Mucosa of stomach (tissue), 1 donor: ENCODE results near the gene PXDC1.
"Not testable (repeated sequence)": the region's sequence is repeated elsewhere in the genome, so short reads cannot be mapped to it uniquely, and the experiment has no call there.

ENCODE experiments used
- H3K27me3 ChIP-seq: one replicate; pipeline ENCODE4 v1.7.0; 2013; ENCODE audit warnings: mild to moderate bottlenecking, low read length; ENCODE audit not compliant: control insufficient read depth, insufficient read depth
- H3K36me3 ChIP-seq: one replicate; pipeline ENCODE4 v1.7.0; 2013; ENCODE audit warnings: low read length; ENCODE audit not compliant: control insufficient read depth, insufficient read depth
- H3K4me1 ChIP-seq: one replicate; pipeline ENCODE4 v1.7.0; 2013; ENCODE audit warnings: mild to moderate bottlenecking, low read length; ENCODE audit not compliant: control insufficient read depth, insufficient read depth
- H3K4me3 ChIP-seq: one replicate; pipeline ENCODE4 v1.7.0; 2013; ENCODE audit warnings: low read length
- H3K9ac ChIP-seq: one replicate; pipeline ENCODE4 v1.7.0; 2013; ENCODE audit warnings: mild to moderate bottlenecking, low read length, moderate library complexity
- H3K9me3 ChIP-seq: one replicate; pipeline ENCODE4 v1.7.0; 2013; ENCODE audit warnings: mild to moderate bottlenecking, low read length, moderate library complexity; ENCODE audit not compliant: control insufficient read depth
- donor health status: Pancreatic carcinoma.

The PXDC1 gene

GRCh38 chr6:3768502-3768901, 17.0 kb upstream of the PXDC1 start:
- Histone ChIP-seq H3K9me3 (no peaks in the 10 kb centered on the region), H3K36me3 (no peaks in the 10 kb centered on the region), H3K4me1 (no peaks in the 10 kb centered on the region), H3K9ac (no peak overlapping the region), H3K27me3 (no peaks in the 10 kb centered on the region), H3K4me3 (no peak overlapping the region)

DNA sequence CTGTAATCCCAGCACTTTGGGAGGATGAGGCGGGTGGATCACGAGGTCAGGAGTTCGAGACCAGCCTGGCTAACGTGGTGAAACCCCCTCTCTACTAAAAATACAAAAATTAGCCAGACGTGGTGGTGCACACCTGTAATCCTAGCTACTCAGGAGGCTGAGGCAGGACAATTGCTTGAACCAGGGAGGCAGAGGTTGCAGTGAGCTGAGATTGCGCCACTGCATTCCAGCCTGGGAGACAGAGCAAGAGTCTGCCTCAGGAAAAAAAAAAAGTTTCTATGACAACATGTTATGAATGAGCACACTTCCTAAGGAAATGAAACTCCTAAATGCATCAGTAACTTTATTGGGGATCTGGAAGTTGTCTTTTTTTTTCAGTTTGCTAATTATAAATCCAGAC, 16.0 kb upstream of the PXDC1 start:
- H3K4me1 ChIP-seq, H3K4me3 ChIP-seq, H3K27me3 ChIP-seq, H3K9ac ChIP-seq, H3K9me3 ChIP-seq, H3K36me3 ChIP-seq: not testable (repeated sequence)

DNA sequence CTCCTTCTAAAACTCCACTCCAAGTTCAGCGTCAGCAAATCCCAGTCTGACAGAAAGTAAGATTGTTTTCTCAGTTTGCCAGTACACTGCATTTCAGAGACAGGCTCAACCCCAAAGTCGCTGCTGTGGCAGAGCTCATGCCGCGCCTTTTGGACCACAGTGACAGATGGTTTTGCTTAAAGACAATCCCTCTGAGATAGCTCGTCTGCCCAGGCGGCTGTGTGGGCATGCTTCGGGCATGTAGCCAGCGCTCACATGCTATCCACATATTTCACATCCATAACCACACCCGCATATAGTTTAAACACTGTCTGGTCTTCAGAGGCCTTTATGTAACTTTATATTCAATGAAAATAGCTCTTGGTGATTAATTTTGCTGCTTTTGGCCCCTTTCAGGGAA, 14.7 kb upstream of the PXDC1 start:
- Histone ChIP-seq H3K9ac (no peak overlapping the region), H3K4me3 (no peak overlapping the region), H3K27me3 (no peaks in the 10 kb centered on the region), H3K9me3 (no peaks in the 10 kb centered on the region), H3K36me3 (no peaks in the 10 kb centered on the region), H3K4me1 (no peaks in the 10 kb centered on the region)

DNA sequence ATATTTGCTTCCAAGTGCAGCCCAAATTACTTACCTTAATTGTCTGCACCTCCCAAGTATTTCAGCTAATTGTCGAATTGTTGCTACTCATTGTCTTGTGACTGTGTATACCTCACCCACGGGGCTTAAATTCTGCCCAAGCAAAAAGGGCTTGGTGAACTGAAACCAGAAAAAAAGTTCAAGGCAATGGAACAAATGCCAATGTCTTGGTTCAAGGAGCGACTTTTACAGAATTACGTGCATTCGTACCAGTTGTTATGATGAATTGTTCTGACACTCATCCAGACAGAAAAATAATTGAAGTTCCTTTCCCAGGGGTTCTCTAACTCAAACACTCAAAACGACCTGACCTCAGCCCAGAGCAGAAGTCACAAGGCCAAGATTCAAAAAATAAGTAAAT, 13.9 kb upstream of the PXDC1 start:
- H3K27me3 ChIP-seq, result no peaks in the 10 kb centered on the region
- H3K36me3 ChIP-seq, result no peaks in the 10 kb centered on the region
- H3K9ac ChIP-seq, result no peak overlapping the region
- no peaks in the 10 kb centered on the region for H3K4me1 ChIP-seq
- H3K4me3 ChIP-seq, result no peak overlapping the region
- H3K9me3 ChIP-seq, result no peaks in the 10 kb centered on the region

GRCh38 chr6:3764516-3765335, 13.2 kb upstream of the PXDC1 start:
- H3K9ac ChIP-seq, result no peak overlapping the region
- H3K36me3 ChIP-seq, result no peaks in the 10 kb centered on the region
- no peaks in the 10 kb centered on the region for H3K27me3 ChIP-seq
- H3K4me3 ChIP-seq, result no peak overlapping the region
- H3K4me1 ChIP-seq, result no peaks in the 10 kb centered on the region
- H3K9me3 ChIP-seq, result no peaks in the 10 kb centered on the region

- Histone ChIP-seq H3K4me1 (no peaks in the 10 kb centered on the region), H3K4me3 (no peak overlapping the region)
Measured at GRCh38 chr6:3762852-3763251, 11.3 kb upstream of the PXDC1 start.

GRCh38 chr6:3762359-3762758, 10.8 kb upstream of the PXDC1 start:
- H3K27me3 ChIP-seq, result no peaks in the 10 kb centered on the region
- H3K4me1 ChIP-seq, result no peaks in the 10 kb centered on the region
- no peak overlapping the region for H3K4me3 ChIP-seq

More at GRCh38 chr6:3762852-3763251, 11.3 kb upstream of the PXDC1 start:
- Histone ChIP-seq H3K36me3 (no peaks in the 10 kb centered on the region), H3K27me3 (no peaks in the 10 kb centered on the region), H3K9ac (no peak overlapping the region), H3K9me3 (no peaks in the 10 kb centered on the region)

DNA sequence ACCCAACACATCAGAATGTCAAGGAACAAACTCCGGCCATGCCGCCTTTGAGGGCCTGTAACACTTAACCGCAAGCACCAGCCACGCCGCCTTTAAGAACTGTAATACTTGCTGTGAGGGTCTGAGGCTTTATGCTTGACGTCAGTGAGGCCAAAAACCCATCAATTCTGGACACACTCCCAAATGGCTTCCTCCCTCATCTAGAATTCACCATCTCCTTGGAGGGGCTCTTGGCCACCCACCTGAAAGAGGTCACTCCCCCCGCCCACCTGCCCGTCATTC, 10.4 kb upstream of the PXDC1 start:
- Histone ChIP-seq H3K9me3 (no peaks in the 10 kb centered on the region), H3K27me3 (no peaks in the 10 kb centered on the region), H3K36me3 (no peaks in the 10 kb centered on the region), H3K4me3 (no peak overlapping the region), H3K9ac (no peak overlapping the region), H3K4me1 (no peaks in the 10 kb centered on the region)

More at GRCh38 chr6:3762359-3762758, 10.8 kb upstream of the PXDC1 start:
- H3K9me3 ChIP-seq, result no peaks in the 10 kb centered on the region
- H3K36me3 ChIP-seq, result no peaks in the 10 kb centered on the region
- H3K9ac ChIP-seq, result no peak overlapping the region

DNA sequence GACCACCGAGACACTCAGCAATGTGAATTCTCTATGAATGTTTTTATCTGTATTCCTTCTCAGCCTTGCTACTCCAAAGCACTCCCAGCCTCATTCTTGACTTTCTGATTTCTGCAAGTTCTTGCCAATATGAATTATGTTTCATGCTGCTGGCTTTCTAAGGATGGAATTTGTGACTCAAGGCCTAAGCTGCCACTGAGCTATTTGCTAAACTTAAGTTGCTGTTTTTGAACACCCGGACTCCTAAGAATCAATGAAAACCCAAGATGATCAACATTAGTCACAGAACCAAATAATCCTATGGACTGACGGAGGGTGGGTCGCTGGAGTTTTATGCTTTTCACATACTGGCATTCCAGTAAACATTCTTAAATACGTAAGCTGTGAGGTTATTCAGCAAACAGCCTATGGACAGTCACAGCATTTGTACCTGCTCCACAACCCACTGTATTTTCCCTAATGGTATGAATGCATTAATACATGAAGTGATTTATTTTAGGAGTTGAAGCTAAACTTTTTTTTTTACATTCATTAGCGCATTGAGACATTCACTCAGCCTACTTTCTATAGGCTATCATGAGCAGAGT, 8.2 kb upstream of the PXDC1 start:
- Histone ChIP-seq H3K9me3 (no peaks in the 10 kb centered on the region), H3K4me3 (no peak overlapping the region), H3K27me3 (no peaks in the 10 kb centered on the region), H3K36me3 (no peaks in the 10 kb centered on the region), H3K9ac (no peak overlapping the region), H3K4me1 (no peaks in the 10 kb centered on the region)

DNA sequence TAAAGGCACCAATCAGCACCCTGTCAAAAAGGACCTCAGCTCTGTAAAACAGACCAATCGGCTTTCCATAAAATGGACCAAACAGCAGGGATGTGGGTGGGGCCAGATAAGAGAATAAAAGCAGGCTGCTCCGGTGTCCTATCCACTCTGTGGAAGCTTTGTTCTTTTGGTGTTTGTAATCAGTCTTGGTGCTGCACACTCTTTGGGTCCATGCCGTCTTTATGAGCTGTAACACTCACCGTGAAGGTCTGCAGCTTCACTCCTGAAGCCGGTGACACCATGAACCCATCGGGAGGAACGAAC, 7.3 kb upstream of the PXDC1 start:
- Histone ChIP-seq H3K9ac (no peak overlapping the region), H3K4me3 (no peak overlapping the region), H3K9me3 (no peaks in the 10 kb centered on the region), H3K36me3 (no peaks in the 10 kb centered on the region), H3K4me1 (no peaks in the 10 kb centered on the region), H3K27me3 (no peaks in the 10 kb centered on the region)

DNA sequence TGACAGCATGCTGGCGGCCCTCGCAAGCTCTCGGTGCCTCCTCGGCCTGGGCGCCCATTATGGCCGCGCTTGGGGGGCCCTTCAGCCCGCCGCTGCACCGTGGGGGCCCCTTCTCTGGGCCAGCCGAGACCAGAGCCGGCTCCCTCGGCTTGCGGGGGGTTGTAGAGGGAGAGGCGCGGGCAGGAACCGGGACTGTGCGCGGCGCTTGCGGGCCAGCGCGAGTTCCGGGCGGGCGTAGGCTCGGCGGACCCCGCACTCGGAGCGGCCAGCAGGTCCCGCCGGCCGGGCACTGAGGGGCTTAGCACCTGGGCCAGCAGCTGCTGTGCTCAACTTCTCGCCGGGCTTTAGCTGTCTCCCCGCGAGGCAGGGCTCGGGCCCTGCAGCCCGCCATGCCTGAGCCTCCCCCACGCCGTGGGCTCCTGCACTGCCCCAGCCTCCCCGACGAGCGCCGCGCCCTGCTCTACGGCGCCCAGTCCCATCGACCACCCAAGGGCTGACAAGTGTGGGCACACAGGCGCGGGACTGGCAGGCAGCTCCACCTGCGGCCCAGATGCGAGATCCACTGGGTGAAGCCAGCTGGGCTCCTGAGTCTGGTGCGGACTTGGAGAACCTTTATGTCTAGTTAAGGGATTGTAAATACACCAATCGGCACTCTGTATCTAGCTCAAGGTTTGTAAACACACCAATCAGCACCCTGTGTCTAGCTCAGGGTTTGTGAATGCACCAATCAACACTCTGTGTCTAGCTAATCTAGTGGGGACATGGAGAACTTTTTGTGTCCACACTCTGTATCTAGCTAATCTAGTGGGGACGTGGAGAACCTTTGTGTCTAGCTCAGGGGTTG, 6.7 kb upstream of the PXDC1 start:
- H3K36me3 ChIP-seq, H3K27me3 ChIP-seq, H3K9ac ChIP-seq, H3K9me3 ChIP-seq, H3K4me3 ChIP-seq, H3K4me1 ChIP-seq: not testable (repeated sequence)

DNA sequence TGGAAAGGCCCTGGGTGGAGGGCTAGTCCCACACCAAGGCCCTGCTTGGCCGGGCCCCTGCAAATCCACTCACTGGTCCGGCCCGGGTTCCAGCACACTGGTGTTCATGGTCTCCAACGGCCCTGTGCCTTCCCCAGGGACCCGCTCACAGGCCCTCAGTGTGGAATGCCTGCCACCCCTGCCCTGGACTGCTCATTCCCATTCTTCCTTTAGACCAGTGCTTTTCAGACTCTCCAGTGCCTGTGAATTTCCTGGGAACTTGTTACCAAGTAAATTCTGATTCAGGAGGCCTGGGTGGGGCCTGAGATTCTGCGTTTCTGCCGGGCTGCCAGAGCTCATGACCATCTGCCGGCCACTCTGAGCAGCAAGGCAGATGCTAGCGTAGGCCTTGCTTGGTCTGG, 5.7 kb upstream of the PXDC1 start:
- no peak overlapping the region for H3K9ac ChIP-seq
- H3K9me3 ChIP-seq, result no peaks in the 10 kb centered on the region
- no peaks in the 10 kb centered on the region for H3K27me3 ChIP-seq
- no peak overlapping the region for H3K4me3 ChIP-seq
- no peaks in the 10 kb centered on the region for H3K4me1 ChIP-seq
- no peaks in the 10 kb centered on the region for H3K36me3 ChIP-seq
